ENCODE data around the gene SREBF1.

SREBF1 gene

DNA sequence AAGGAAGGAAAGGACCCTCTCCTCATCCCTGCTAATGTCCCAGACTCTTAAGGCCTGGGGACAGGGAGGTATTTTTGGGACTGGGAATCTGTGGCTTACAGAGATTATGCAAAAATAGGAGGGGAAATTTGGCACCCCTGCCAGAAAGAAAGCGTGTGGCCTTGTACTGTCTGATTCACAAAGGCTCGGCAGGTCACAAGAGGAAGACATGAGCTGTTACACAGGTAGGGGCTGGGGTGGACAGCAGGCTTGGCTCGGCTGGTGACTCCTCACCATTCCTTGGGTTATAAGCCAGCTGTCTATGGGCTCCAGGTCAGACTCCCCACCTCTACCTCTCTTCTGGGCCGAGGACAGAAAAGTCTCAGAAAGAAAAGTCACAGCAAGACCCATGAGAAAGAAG, 20.7 kb upstream of the SREBF1 start:
- DNase-seq = no peak

DNA sequence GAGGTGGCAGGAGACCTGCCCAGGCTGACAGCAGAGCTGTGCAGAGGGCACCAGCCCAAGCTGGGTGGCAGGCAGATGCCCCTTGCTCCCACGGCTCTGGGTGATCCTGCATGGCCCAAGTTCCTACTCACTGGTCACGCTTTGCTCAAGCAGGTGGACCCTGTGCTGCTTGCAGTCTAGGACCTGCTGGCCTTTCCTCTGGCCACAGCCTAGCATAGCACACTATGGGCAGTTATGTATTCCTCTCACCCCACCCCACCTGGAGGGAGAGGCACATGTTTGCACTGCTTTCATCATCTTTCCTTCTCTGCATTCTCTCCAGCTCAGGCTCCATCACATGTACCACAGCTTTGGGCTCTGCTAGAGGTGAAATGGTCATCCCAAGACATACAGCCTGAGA, 19.6 kb upstream of the SREBF1 start:
- DNase-seq = no peak

GRCh38 chr17:17855976-17856375, 19.2 kb upstream of the SREBF1 start:
- DNase-seq = no peak

- DNase-seq = no peak
These were observed 17.1 kb upstream of the SREBF1 start for GRCh38 chr17:17853811-17854447.

DNA sequence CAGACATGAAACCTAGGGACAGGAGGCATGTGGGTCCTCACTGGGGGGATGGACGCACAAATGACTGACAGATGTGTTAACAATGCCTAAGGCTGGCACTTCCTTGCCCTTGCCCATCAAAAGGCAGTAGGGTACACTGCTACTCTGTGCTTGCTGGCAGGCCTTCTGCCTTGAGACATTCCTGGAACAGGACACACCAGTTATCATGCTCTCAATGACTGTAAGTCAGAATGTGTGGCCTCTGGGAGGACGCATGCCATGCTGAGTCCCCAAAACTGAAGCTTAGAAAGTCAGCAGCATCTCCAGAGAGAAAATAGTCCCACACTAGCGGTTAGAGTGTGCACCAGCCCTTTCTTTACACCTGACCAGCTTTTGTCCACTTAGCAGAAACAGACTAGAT, 16.1 kb upstream of the SREBF1 start:
- DNase-seq = no peak

- no peak for DNase-seq
These were observed 14.6 kb upstream of the SREBF1 start for GRCh38 chr17:17851103-17852002.

- no peak for DNase-seq
These were observed 13.1 kb upstream of the SREBF1 start for GRCh38 chr17:17849845-17850373.

- DNase-seq = peak; percentile 36
These were observed 12.5 kb upstream of the SREBF1 start for GRCh38 chr17:17849147-17849820.

- DNase-seq = no peak
These were observed 11.7 kb upstream of the SREBF1 start for GRCh38 chr17:17848311-17849082.

DNA sequence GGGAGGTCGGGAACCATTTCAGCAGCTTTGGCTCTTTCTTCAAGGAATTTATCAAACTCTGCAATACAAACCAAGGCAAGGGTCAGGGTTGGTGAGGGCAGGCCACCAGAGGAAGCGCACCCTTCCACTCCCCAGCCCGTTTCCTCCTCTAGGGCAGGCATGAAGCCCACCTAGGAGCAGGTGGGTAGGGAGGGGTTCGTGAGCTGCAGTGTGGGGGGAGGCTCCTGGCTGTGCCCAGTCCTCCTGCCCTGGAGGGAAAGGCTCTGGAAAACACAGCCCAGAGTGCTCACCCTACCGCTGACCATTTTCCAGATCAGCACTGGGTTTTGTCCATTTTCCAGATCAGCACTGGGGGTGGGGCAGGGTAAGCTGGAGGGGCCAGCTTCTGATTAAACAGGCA, 10.9 kb upstream of the SREBF1 start:
- DNase-seq = no peak

DNA sequence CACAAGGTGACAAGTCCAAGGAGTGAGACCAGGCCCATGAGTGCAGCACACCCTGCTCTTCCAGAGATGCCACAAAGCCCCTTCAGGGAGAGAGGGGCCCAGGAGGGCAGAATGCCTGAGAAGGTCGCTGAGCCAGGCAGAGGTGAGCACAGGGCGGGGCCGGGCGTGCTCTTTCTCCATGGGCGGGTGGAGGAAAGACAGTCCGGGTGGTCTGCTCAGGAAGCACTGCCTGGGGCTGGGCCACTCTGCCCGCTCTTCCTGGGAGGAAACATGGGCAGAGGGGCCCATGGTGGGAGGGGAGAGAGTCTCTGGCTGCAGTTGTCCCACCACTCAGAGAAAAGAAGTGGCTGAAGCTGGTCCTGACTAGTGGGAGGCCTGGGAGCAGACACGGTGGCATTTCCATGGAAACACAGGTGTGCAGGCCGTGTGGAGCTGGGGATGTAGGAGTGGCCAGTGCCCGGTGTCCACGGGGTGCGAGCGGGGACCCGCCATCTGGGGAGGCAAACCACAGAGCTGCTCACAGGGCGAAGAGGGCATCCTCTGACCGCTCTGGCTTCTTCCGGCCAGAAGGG, 10.4 kb upstream of the SREBF1 start:
- DNase-seq = no peak

- no peak for DNase-seq
These were observed 9.9 kb upstream of the SREBF1 start for GRCh38 chr17:17846645-17847044.

GRCh38 chr17:17846003-17846402, 9.2 kb upstream of the SREBF1 start:
- no peak for DNase-seq

- DNase-seq = no peak
These were observed 8.4 kb upstream of the SREBF1 start for GRCh38 chr17:17845046-17845775.

DNA sequence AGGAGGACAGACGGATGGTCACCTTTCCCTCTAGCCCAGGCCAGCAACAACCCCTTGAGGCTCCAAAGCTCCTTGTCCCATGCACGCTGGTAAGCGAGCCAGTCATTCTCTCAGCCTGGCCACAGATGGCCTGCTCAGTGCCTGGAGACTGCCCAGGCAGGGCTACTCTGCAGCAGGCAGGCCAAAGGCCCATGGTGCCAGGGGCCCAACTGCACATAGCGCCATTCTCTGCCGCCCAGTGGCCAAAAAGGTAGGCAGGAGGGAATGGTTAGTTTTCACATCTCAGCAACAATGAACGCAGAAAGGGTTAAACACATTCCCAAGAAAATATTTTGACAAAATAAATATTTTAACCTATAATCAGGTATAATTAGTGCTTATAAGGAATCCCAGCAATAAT, 7.7 kb upstream of the SREBF1 start:
- DNase-seq = no peak

DNA sequence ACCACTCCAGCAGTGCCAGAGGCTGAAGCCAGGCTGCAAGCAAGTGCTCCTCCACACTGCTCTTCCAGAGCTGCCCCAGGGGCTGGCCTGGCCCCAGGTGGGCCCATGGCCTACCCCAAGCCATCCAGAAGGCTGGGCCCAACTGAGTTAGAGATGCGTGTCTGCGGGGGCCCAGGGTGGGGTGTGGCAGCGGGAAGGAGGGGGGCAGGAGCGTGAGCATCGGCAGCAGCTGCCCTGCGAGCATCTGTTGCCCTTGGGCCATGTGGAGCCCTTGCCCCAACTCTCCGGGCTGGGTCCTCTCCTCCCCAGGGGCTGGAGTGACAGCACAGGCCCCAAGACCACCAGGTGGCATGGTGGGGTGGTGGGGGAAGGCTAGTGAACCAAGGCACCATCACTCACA, 7.3 kb upstream of the SREBF1 start:
- no peak for DNase-seq

DNA sequence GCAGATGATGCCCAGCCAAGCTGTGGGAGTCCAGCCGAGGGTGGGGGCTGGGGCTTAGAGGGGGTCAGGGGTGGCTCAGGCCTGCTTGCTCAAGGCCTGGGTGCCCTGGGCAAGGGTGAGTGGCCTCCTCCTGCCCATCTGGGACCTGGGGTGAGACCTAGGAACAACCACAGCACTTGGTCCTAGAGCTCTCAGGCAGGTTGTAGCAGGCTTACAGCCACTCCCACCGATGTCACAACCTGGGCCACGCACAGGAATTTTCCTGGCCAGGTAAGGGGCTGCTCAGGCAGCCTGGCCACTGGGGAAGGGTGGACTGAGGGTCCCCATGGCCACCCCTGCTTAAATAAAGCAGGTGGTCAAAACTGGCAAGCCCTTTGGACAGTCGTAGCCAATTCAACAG, 6.3 kb upstream of the SREBF1 start:
- no peak for DNase-seq

- no peak for DNase-seq
These were observed 5.5 kb upstream of the SREBF1 start for GRCh38 chr17:17842111-17842876.

DNA sequence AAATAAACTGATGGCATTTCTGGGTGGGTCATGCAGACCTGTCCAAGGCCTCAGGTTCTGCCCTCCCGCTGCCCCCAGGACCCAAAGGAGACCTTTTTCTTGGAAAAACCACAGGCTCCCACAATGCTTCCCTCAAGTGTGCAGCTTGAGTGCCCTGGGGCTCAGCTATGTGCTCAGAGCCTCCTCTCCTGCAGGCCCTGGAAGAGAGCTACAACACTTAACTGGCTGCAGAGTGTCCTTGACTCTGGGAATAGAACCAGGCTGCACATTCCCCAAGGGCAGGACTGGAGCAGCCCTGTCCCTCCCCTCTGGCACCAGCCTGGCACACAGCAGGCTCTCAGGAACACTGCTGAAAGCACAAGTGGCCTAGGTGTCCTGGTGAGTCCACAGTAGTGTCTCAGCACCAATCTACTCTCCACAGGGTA, 4.8 kb upstream of the SREBF1 start:
- no peak for DNase-seq

DNA sequence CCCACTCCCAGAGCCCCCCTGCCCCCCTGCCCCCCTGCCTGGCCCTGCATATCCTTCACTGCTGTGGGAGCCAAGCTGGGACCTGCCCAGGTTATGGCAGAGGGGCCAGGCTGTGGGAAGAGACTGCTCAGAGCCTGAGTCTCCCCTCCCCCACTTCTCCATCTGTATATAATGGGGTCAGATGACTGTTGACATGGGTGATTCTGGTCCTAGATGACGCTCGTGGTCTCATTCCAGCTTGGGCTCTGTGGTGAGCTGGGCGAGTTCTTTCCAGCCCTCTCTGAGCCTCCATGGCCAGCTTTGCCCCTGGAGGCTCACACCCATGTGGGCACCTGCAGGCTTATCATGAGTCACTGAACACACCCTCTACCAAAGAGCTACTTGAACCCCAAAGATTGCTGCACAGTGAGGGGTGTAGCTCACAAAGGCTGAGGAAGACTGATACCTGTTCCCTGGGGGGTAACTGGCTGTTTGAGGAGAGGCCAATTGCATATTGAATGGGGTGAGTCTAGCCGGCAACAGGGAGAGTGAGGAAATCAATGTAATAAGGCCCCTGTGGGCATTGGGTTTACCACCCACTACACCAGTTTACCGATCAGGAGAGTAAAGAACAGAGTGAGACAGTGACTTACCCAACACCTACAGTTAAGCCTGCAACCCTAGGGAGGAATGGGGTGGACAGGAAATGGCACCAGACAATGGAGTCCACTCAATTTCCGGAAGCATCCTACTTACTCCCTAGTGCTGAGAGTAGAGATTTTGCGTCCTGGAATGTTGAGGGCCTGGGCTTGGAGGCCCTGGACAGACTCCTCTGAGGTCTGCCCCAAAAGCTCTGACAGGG, 4.2 kb upstream of the SREBF1 start:
- no peak for DNase-seq
